HAP-1 (cell line): Measurements from ENCODE around the gene ZFYVE28.
"Not testable (repeated sequence)": the region's sequence is repeated elsewhere in the genome, so short reads cannot be mapped to it uniquely, and the experiment has no call there.

Experiments used
- DNase-seq, 2 experiments: peaks; one replicate each; pipeline ENCODE4 v3.0.0-alpha.2; 2016 to 2020; ENCODE audit warnings: low spot score in 2 of 2
- H3K27me3 ChIP-seq: fragments of 250-450 bp; sonication (Bioruptor Pico); 2 replicates; pipeline ENCODE4 v1.5.1; 2020; ENCODE audit warnings: low read depth, mild to moderate bottlenecking, moderate library complexity
- H3K36me3 ChIP-seq: fragments of 250-450 bp; sonication (Bioruptor Pico); replicated peaks from 2 replicates; pipeline ENCODE4 v1.5.1; 2020; ENCODE audit warnings: mild to moderate bottlenecking
- H3K4me1 ChIP-seq: fragments of 250-450 bp; sonication (Bioruptor Pico); 2 replicates; pipeline ENCODE4 v1.5.1; 2020; ENCODE audit warnings: mild to moderate bottlenecking
- H3K4me3 ChIP-seq: fragments of 250-450 bp; sonication (Bioruptor Pico); 2 replicates; pipeline ENCODE4 v1.5.1; 2020; ENCODE audit warnings: mild to moderate bottlenecking, moderate library complexity
- H3K9me3 ChIP-seq: fragments of 250-450 bp; sonication (Bioruptor Pico); 2 replicates; pipeline ENCODE4 v1.5.1; 2020; ENCODE audit warnings: mild to moderate bottlenecking, moderate library complexity
- in situ Hi-C: fragments of 300-500 bp; cut with MboI; formaldehyde crosslinking; loops from 3 replicates; pipeline ENCODE4 v1.14.3; 2020; ENCODE audit warnings: low sequenced_read_pairs, inconsistent platforms, mixed read lengths

ZFYVE28 gene

DNA sequence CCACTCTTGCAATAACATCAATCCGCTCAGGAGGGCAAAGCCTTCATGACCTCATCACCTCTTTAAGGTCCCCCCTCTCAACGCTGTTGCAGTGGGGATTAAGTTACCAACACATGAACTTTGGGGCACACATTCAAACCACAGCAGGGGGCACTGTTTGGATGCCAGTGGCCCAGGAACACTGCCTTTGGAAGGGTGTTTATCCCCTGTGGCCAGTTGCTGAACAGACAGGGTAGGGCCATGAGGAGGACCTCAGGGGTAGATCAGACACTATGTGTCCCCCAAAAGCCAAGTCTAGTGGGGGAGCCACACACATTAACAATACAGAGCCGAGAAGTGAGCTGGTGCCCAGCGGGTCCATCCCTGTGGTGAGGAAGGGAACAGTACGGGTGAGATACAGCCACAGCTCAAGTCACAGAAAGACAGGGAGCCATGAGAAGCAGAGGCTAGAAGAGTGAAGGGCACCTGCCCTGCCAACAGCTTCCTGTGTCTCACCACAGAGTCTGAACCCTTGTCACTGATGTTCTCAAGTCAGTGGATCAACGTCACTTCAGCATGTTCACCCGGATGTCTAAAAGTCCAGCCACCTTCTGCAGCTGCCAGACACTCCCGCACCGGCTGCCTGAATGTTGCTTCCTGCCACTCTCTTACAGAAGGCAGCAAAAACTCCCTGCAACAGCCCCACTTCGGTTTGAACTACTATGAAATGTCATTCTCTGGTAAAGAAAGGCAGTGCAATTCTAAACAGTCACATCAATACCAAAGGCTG lies 136.7 kb downstream of the ZFYVE28 start:
- H3K4me3 ChIP-seq, result no peak overlapping the region
- H3K36me3 ChIP-seq, result no peaks in the 10 kb centered on the region
- H3K27me3 ChIP-seq, result no peaks in the 10 kb centered on the region
- H3K9me3 ChIP-seq, result no peaks in the 10 kb centered on the region
- H3K4me1 ChIP-seq, result no peaks in the 10 kb centered on the region
- no peak for DNase-seq
- in situ Hi-C loops, result no loop called here

DNA sequence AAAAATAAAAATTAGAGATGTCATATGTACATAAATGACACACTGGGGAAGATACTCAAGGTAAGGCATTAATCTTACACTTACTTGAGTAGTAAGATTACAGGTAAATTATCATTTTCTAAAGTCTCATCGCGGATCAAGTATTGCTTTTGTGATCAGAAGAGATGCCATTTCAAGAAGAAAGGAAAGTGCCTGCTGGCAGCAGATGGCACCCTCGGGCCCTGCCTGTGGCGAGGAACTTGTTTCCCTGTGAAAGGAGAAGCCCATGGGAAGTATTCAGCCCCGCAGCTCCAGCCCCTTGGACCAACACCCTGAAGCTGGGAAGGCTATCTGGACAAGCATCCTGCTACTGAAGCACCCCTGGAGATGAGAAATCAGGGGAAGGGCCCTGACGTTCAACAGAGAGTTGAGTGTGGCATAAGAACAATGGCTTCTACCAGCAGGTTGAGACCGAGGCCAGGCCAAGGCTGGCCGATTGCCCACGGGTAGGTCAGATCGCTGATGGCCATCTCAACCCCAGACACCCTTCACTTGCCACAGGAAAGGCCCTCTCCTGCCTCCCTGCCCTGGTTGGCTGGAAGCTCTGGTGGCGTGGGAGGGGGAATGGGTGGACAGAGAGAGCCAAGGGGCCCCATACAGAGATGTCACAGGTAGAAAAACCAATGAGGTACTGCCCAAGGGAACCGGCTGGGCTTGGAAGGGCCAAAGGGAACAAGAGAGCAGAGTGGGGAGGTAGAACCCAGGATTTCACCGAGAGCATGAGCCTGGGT lies 137.7 kb downstream of the ZFYVE28 start:
- Histone ChIP-seq H3K4me1 (no peaks in the 10 kb centered on the region), H3K4me3 (no peak overlapping the region), H3K36me3 (no peaks in the 10 kb centered on the region), H3K9me3 (no peaks in the 10 kb centered on the region), H3K27me3 (no peaks in the 10 kb centered on the region)
- in situ Hi-C loops, result no loop called here
- no peak for DNase-seq

DNA sequence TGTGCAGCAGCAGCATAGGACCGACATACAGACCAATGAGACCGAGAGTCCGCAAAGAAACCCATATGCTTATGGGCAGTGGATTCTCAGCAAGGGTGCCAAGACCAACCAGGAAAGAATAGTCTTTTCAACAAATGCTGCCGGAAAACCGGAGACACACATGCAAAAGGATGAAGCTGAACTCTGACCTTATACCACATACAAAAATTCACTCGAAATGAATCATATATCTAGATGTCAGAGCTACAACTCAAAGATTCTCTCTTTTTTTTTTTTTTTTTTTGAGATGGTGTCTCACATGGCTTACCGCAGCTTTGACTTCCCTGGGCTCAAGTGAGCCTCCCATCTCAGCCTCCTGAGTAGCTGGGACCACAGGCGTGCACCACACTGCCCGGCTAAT lies 140.5 kb downstream of the ZFYVE28 start:
- H3K4me3 ChIP-seq, result no peak overlapping the region
- H3K4me1 ChIP-seq, result no peaks in the 10 kb centered on the region
- H3K36me3 ChIP-seq, result no peaks in the 10 kb centered on the region
- H3K27me3 ChIP-seq, result no peaks in the 10 kb centered on the region
- H3K9me3 ChIP-seq, result no peaks in the 10 kb centered on the region
- in situ Hi-C loops, result no loop called here
- DNase-seq, result no peak

DNA sequence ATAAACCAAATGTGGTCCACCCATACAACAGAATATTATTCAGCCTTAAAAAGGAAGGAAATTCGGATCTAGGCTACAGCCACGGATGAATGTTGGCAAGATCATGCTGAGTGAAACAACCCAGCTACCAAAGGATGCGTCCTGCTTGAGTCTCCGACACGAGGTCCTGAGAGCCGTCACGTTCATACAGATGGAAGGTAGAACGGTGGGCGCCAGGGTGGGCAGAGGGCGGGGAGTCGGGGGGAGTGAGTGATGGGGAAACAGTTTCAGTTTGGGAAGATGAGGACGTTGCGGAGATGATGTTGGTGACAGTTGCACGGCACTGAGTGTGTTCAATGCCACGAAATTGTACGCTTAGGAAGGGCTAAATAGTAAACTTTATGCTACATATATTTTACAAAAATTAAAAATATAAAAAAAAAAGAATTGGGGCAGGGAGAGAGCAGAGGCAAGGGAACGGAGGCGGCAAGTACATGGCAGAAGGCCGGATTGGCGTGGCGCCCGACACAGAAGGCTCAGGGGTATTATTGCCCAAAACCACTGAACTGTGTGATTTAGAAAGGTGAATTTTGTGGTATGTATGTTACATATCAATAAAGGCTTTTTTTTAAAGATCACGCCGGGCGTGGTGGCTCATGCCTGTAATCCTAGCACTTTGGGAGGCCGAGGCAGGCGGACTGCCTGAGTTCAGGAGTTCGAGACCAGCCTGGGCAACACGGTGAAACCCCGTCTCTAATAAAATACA lies 141.7 kb downstream of the ZFYVE28 start:
- in situ Hi-C loops, result no loop called here
- no peaks in the 10 kb centered on the region for H3K36me3 ChIP-seq
- H3K4me1 ChIP-seq, result no peaks in the 10 kb centered on the region

DNA sequence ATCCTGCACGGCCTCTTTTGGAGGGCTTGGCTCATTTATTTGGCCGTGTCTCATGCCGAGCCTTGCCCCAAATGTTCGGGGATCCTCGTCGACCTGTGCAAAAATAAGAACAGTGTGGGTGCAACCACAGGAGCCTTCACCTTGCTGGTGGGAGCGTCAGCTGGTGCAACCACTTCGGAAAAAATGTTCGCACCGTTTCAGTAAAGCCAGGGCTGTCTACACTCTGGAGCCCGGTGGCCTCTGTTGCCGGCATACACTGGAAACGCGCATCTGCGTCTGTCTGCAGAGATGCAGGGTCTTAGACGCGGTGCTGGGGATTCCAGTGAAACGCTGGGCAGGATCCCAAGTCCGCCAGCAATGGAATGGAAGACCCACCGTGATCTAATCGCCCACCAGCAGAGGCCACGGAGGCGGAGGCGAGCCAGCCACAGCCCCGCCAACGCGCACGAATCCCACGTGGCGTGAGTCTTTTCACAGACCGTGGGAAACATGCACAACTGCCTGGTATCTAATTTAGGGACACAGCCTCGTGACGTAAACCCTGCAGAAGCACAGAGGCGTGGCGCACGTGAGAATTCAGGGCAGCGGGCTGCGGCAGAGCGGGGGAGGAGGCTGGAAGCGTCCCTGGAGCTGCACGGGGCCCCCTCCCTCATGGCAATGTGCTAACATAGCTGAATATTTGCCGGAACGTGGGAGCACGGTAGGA lies 142.7 kb downstream of the ZFYVE28 start:
- in situ Hi-C loops, result no loop called here
- no peak for DNase-seq
- Histone ChIP-seq H3K9me3 (no peaks in the 10 kb centered on the region), H3K27me3 (no peaks in the 10 kb centered on the region), H3K4me1 (no peaks in the 10 kb centered on the region), H3K36me3 (no peaks in the 10 kb centered on the region), H3K4me3 (no peak overlapping the region)

More for the DNA sequence above, 141.7 kb downstream of the ZFYVE28 start:
- Histone ChIP-seq H3K27me3 (no peaks in the 10 kb centered on the region), H3K4me3 (no peak overlapping the region), H3K9me3 (no peaks in the 10 kb centered on the region)
- DNase-seq, result no peak

DNA sequence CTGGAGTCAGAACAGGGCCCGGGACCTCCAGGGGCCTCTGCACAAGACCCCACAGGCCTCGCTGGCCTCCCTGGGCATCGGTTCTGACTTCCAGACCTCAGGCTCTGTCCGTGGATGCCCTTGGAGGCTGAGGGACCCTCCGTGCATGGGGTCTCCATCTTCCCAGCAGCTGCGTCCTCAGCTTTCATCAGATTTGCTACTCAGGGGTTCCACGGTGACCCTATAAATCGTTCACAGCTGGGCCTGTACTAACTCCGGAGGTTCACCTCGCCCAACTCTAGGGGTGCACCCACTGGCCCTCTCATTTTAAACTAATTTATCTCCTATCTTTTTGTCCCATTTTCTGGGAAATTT lies 143.4 kb downstream of the ZFYVE28 start:
- H3K9me3 ChIP-seq, in situ Hi-C loops, H3K4me3 ChIP-seq: not testable (repeated sequence)

DNA sequence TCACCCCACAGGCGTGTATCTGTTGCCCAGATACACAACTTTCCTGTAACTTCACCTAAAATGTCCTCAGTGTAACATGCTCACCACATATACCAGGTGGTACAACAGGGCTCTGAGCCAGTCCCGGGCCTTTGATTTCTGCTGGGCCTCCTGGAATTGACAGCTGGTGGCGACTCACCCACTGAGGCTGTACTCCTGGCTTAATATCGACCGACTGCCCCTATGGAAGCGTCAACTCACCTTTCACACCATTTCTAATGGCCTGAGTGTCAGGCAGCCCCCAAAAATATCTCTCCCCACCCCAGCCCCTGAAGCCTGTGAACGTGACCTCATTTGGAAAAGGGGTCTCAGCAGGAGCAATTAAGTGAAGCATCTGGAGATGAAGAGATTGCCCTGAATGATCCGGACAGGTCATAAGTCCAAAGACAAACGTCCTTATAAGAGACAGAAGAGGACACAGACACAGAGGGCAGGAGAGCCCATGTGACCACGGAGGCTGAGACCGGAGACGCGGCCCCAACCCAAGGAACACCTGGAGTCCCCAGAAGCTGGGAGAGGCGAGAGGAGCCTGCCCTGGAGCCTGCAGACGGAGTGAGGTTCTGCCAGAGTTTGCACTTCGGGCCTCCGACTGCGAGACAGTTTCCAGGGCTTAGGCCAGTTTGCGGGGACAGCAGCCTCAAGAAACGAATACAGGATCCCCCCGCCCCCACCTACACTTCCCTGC lies 144.0 kb downstream of the ZFYVE28 start:
- H3K4me3 ChIP-seq, result no peak overlapping the region
- no peaks in the 10 kb centered on the region for H3K4me1 ChIP-seq
- DNase-seq, result no peak
- H3K27me3 ChIP-seq, result no peaks in the 10 kb centered on the region
- in situ Hi-C loops, result no loop called here
- H3K36me3 ChIP-seq, result no peaks in the 10 kb centered on the region
- no peaks in the 10 kb centered on the region for H3K9me3 ChIP-seq

More for the DNA sequence above, 143.4 kb downstream of the ZFYVE28 start:
- not testable (repeated sequence) for H3K4me1 ChIP-seq, DNase-seq, H3K27me3 ChIP-seq, H3K36me3 ChIP-seq

DNA sequence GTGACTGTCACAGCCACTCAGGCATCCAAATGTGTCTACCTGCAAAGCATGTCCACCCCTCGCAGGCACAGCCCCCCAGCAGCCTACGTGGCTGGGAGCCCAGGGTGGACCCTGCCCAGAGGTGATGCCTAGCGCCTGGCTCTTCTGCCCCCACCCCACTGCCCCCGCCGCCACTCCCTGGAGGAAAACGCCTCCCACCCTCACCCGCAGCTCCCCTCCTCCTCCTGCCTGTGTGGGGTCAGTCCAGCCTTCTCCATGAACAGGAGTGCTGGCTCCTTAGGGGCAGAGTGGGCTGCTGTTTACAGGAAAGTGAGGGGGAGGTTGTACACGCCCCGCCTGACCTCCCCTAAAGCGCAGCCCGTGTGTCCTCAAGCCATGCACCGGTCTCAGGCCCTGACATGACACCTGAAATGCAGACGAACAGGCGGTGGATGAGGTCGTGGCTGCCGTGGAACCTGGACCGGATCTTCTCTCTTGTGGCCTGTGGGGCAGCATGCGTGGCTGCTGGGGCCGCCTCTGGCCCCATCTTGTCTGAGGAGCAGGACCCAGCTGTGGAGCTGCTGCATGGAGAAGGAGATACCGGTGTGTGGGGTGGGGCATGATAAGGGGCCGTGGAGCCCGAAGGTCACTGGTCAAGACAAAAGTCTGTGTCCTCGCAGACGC lies 144.7 kb downstream of the ZFYVE28 start:
- Histone ChIP-seq H3K9me3 (no peaks in the 10 kb centered on the region), H3K27me3 (no peaks in the 10 kb centered on the region), H3K4me3 (no peak overlapping the region), H3K4me1 (no peaks in the 10 kb centered on the region), H3K36me3 (no peaks in the 10 kb centered on the region)
- in situ Hi-C loops, result no loop called here
- DNase-seq, result no peak

DNA sequence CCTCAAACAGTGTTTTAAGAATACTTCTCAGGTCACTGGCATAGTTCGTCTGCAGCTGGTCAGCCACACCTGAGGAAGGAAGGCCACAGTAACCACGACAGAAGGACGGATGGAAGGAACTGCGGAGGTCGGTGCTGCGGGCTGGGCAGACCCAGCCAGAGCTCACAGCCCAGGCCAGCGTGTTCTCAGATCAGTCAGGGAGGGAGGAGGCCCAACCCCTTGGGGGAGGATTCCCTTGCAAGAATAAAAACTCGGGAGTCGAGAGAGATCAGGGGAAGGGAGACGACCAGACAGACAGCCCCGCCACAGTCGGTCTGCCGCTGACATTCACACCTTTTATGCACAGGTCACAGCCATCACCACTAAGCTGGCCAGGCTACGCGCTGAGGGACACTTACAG lies 145.2 kb downstream of the ZFYVE28 start:
- no peak for DNase-seq
- Histone ChIP-seq H3K36me3 (no peaks in the 10 kb centered on the region), H3K4me1 (no peaks in the 10 kb centered on the region), H3K4me3 (no peak overlapping the region), H3K9me3 (no peaks in the 10 kb centered on the region), H3K27me3 (no peaks in the 10 kb centered on the region)
- in situ Hi-C loops, result no loop called here

DNA sequence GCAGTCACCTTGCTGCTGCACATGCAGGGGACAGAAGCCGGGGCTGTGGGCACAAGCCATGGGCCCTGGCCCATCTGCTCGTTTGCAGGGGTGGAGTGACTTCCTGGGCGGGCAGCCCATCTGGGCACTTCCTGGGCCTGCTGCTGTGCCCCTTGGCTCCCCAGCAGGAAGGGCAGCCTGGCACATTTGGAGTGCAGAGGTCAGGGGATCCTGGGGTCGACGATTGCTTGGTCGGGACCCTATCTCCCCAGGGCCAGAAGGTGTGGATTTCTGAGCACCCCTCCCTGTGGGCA lies 145.7 kb downstream of the ZFYVE28 start:
- no peak for DNase-seq
- no peaks in the 10 kb centered on the region for H3K36me3 ChIP-seq
- no peaks in the 10 kb centered on the region for H3K27me3 ChIP-seq
- no peaks in the 10 kb centered on the region for H3K4me1 ChIP-seq
- H3K9me3 ChIP-seq, result no peaks in the 10 kb centered on the region
- in situ Hi-C loops, result no loop called here
- H3K4me3 ChIP-seq, result no peak overlapping the region

DNA sequence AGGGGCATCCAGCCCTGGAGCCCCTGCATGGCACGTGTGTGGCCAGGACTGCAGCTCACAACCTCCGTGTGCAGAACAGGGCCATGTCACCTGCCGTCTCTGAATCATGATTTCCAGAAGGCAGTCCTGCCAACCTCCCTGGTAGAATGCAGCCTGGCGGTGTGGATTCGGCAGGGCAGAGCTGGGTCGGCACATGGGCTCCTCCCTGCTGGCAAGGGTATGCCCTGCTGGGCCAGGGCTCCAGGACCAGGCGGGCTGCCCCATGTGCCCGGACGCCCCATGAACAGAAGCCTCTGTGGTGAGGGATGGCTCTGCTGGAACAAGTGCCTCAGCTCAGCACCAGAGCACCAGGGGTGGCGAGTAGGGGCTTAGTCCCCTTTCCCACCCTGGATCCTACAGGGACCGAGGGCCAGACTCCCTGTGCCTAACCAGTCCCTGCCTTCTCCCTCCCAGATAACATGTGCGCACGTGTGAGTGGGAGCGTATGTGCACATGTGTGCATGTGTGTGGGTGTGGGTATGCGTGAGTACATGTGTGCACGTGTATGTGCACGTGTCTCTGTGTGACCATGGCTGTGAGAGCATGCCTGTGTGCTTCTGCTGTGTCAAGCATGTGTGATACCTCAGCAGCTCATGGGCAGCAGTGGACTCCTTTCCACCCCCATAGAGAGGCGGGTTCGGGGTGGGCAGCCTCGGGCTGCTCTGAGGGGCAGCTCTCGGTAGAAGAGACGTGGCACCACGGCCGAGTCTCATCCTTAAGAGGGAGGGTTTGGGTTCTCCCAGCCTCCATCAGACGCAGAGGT lies 146.2 kb downstream of the ZFYVE28 start:
- H3K4me3 ChIP-seq, result no peak overlapping the region
- no peak for DNase-seq
- no peaks in the 10 kb centered on the region for H3K27me3 ChIP-seq
- in situ Hi-C loops, result no loop called here
- H3K9me3 ChIP-seq, result no peaks in the 10 kb centered on the region
- H3K4me1 ChIP-seq, result no peaks in the 10 kb centered on the region
- no peaks in the 10 kb centered on the region for H3K36me3 ChIP-seq

DNA sequence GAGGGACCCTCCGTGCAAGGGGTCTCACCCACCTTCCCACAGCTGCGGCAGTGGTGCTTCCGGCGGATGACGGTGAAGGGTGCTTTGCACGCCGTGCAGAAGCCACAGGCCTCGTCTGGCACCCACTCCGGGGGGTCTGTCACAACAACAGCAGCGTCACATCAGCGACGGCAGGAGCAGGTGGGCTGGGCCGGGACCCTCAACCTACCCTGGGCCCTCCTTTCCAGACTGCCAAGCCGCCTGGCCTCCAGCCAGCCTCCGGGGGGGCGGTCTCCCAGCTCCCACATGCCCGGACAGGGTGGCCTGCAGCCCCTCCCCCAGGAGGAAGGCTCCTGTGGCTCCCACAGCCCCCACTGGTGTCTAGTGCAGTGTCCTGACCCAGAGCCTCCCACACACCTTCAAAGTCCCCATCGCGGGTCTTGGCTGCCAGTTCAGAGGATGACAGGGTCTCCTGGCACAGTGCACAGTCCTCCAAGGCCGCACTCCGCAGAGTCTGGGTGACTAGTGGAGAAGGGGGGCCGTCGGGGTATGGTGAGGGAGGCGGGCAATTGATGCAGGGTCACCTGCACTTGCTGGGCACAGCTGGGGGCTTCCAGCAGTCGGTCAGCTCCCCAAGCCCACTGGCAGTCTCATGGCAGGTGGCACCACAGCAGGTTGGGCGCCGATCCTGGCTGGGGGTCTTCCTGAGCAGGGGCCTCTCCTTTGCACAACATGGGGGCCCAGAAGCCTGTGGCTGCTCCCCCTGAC lies 147.0 kb downstream of the ZFYVE28 start:
- Histone ChIP-seq H3K4me3 (no peak overlapping the region), H3K9me3 (no peaks in the 10 kb centered on the region), H3K36me3 (no peaks in the 10 kb centered on the region), H3K4me1 (no peaks in the 10 kb centered on the region), H3K27me3 (no peaks in the 10 kb centered on the region)
- no peak for DNase-seq
- in situ Hi-C loops, result no loop called here
